Sigmoid colon (tissue), 7 donors: Measurements from ENCODE around the gene PDE1A. TPM values are rescaled to one million over a fixed set of nuclear protein-coding genes. Genes with fewer than 3 reads are reported as not detected.
A peak's percentile ranks its signal among the peaks of the same experiment; 100 is the strongest.

ENCODE experiments used
- DNase-seq: peaks from one replicate; pipeline ENCODE4 v3.0.0-alpha.2; 2019
- H3K27ac ChIP-seq, 4 donors: fragments of 200-600 bp; sonication (generic); one replicate each; pipeline ENCODE4 v1.5.1; 2016 to 2019; ENCODE audit warnings: mild to moderate bottlenecking in 1 of 4
- H3K27me3 ChIP-seq, 3 donors: fragments of 200-600 bp; sonication (generic); one replicate each; pipeline ENCODE4 v1.5.1; 2019; ENCODE audit warnings: mild to moderate bottlenecking in 1 of 3
- H3K36me3 ChIP-seq, 4 donors: fragments of 200-600 bp; sonication (generic); one replicate each; pipeline ENCODE4 v1.5.1; 2016 to 2019
- H3K4me1 ChIP-seq, 4 donors: fragments of 200-600 bp; sonication (generic); one replicate each; pipeline ENCODE4 v1.5.1; 2017 to 2019
- H3K4me3 ChIP-seq, 4 donors: fragments of 200-600 bp; sonication (generic); one replicate each; pipeline ENCODE4 v1.5.1; 2017 to 2019; ENCODE audit warnings: mild to moderate bottlenecking in 2 of 4, moderate library complexity in 1 of 4
- H3K9me3 ChIP-seq, 4 donors: fragments of 200-600 bp in 3 of 4; sonication (generic) in 3 of 4; one replicate each; pipeline versions ENCODE4 v1.5.1 to v1.6.1; 2013 to 2019
- CTCF ChIP-seq, 4 experiments: fragments of 450-650 bp in 3 of 4; fragments of 200-600 bp in 1 of 4; IDR thresholded peaks; one replicate each; pipeline ENCODE4 v1.5.1; 2016 to 2019; ENCODE audit warnings: antibody characterized with exemption in 4 of 4, mild to moderate bottlenecking in 3 of 4, moderate library complexity in 2 of 4
- EP300 ChIP-seq, 4 donors: sonication (generic); formaldehyde crosslinking; IDR thresholded peaks; one replicate each; pipeline ENCODE4 v1.6.1; 2017; ENCODE audit warnings: antibody characterized with exemption in 4 of 4
- POLR2A ChIP-seq, 2 donors: fragments of 450-650 bp; IDR thresholded peaks; one replicate each; pipeline ENCODE4 v1.6.1; 2016; ENCODE audit warnings: antibody characterized with exemption in 2 of 2, mild to moderate bottlenecking in 2 of 2, moderate library complexity in 2 of 2
- POLR2AphosphoS5 ChIP-seq, 4 donors: sonication (generic); formaldehyde crosslinking; IDR thresholded peaks; one replicate each; pipeline ENCODE4 v1.6.1; 2017; ENCODE audit warnings: antibody characterized with exemption in 4 of 4
- WGBS, 2 donors: extraction: QIAGEN DNeasy Blood & Tissue Kit; methylation state at CpG; one replicate each; pipeline ENCODE4 v1.1.7; 2013; 5-methylcytosine and 5-hydroxymethylcytosine counted together
- intact Hi-C: fragments of 100-400 bp; cut with DNase I; formaldehyde crosslinking; loops from one replicate; pipeline ENCODE4 v1.15.1; 2023
- polyA plus RNA-seq, 3 donors: library from polyadenylated mRNA; stranded (reverse); fragments of 200-250 nt; gene quantifications; one replicate each; pipeline ENCODE4 v1.2.3, GENCODE V29; 2013
- total RNA-seq, 4 donors: library from RNA; depleted of rRNA; stranded (reverse); fragments of >200 nt; gene quantifications; one replicate each; pipeline ENCODE4 v1.1.0, GENCODE V29; 2016
- donor health status: healthy with polysubstance abuse.
- donor health status: Bipolar disorder and iron deficiency.
- donor health status: healthy.

Gene PDE1A
- total and polyA plus RNA-seq, 7 donors, result 0.69 to 37.1 (median 17.2) TPM

GRCh38 chr2:182193291-182193690 is 233.5 kb downstream of the PDE1A start:
- Histone ChIP-seq H3K27ac (no peak overlapping the region), H3K27me3 (no peaks in the 10 kb centered on the region), H3K9me3 (no peaks in the 10 kb centered on the region), H3K36me3 (no peaks in the 10 kb centered on the region), H3K4me1 (no peaks in the 10 kb centered on the region), H3K4me3 (no peak overlapping the region)
- no peak for TF ChIP-seq CTCF (IDR thresholded peaks at IDR 0.05)
- TF ChIP-seq EP300 (IDR thresholded peaks at IDR 0.05), result no peak
- TF ChIP-seq POLR2AphosphoS5 (IDR thresholded peaks at IDR 0.05), result no peak
- no peak for TF ChIP-seq POLR2A (IDR thresholded peaks at IDR 0.05)
- no peak for DNase-seq
- WGBS, 2 donors, result 93 to 96% methylated on average over 5 of the region's 5 CpGs
- intact Hi-C loops, result loop anchor here (10.0 kb wide), 1 partner anchor 232 kb away; the partner anchor contains the start of gene PDE1A

- no peaks in the 10 kb centered on the region for H3K4me1 ChIP-seq
- intact Hi-C loops, result loop anchor here (10.0 kb wide), 1 partner anchor 234 kb away; the partner anchor contains the start of gene PDE1A
- WGBS, 2 donors, result 93 to 96% methylated on average over 2 of the region's 2 CpGs
- no peak overlapping the region for H3K4me3 ChIP-seq
- H3K27ac ChIP-seq, result no peak overlapping the region
- no peaks in the 10 kb centered on the region for H3K27me3 ChIP-seq
- H3K36me3 ChIP-seq, result no peaks in the 10 kb centered on the region
- no peak for DNase-seq
- no peaks in the 10 kb centered on the region for H3K9me3 ChIP-seq
- TF ChIP-seq POLR2A (IDR thresholded peaks at IDR 0.05), result no peak
- no peak for TF ChIP-seq POLR2AphosphoS5 (IDR thresholded peaks at IDR 0.05)
- TF ChIP-seq EP300 (IDR thresholded peaks at IDR 0.05), result no peak
- no peak for TF ChIP-seq CTCF (IDR thresholded peaks at IDR 0.05)
Observed at GRCh38 chr2:182191061-182191460, 235.8 kb downstream of the PDE1A start.

GRCh38 chr2:182187130-182187529 is 239.7 kb downstream of the PDE1A start:
- peaks cover 0 to 9% (median 1%) of the 10 kb centered on the region in 4 donors for H3K9me3 ChIP-seq
- intact Hi-C loops, result no loop called here

GRCh38 chr2:182186132-182186735 is 240.6 kb downstream of the PDE1A start:
- WGBS, 2 donors, result 37 to 38% methylated on average over 4 of the region's 4 CpGs
- intact Hi-C loops, result loop anchor here (1.0 kb wide), 1 partner anchor 464 kb away; no protein-coding TSS in a partner anchor
- Histone ChIP-seq H3K36me3 (peaks cover 0 to 1% (median 0%) of the 10 kb centered on the region in 4 donors), H3K27ac (no peak overlapping the region), H3K27me3 (no peaks in the 10 kb centered on the region), H3K4me1 (no peaks in the 10 kb centered on the region), H3K9me3 (peaks cover 0 to 9% (median 1%) of the 10 kb centered on the region in 4 donors), H3K4me3 (no peak overlapping the region)
- TF ChIP-seq CTCF (IDR thresholded peaks at IDR 0.05) (peak; percentile 70 to 86 (median 72)), POLR2A (IDR thresholded peaks at IDR 0.05) (no peak), POLR2AphosphoS5 (IDR thresholded peaks at IDR 0.05) (no peak), EP300 (IDR thresholded peaks at IDR 0.05) (no peak)
- no peak for DNase-seq

More at GRCh38 chr2:182187130-182187529, 239.7 kb downstream of the PDE1A start:
- Histone ChIP-seq H3K4me1 (no peaks in the 10 kb centered on the region), H3K36me3 (no peaks in the 10 kb centered on the region), H3K4me3 (no peak overlapping the region), H3K27me3 (no peaks in the 10 kb centered on the region), H3K27ac (no peak overlapping the region)
- no peak for DNase-seq
- TF ChIP-seq POLR2AphosphoS5 (IDR thresholded peaks at IDR 0.05) (no peak), POLR2A (IDR thresholded peaks at IDR 0.05) (no peak), EP300 (IDR thresholded peaks at IDR 0.05) (no peak)

GRCh38 chr2:182182436-182182835 is 244.4 kb downstream of the PDE1A start:
- Histone ChIP-seq H3K27ac (no peak overlapping the region), H3K9me3 (peaks cover 0 to 9% (median 1%) of the 10 kb centered on the region in 4 donors), H3K36me3 (peaks cover 0 to 5% (median 0%) of the 10 kb centered on the region in 4 donors), H3K27me3 (no peaks in the 10 kb centered on the region), H3K4me3 (no peak overlapping the region), H3K4me1 (no peaks in the 10 kb centered on the region)
- DNase-seq, result no peak
- intact Hi-C loops, result no loop called here
- WGBS, 2 donors, result 81 to 86% methylated on average over 2 of the region's 2 CpGs
- TF ChIP-seq POLR2AphosphoS5 (IDR thresholded peaks at IDR 0.05) (no peak), POLR2A (IDR thresholded peaks at IDR 0.05) (no peak), CTCF (IDR thresholded peaks at IDR 0.05) (no peak), EP300 (IDR thresholded peaks at IDR 0.05) (no peak)
